A673 (cell line): Measurements from ENCODE around the gene PLCL1.

Experiments
- EZH2 ChIP-seq: fragments of 200-600 bp; sonication (generic); IDR thresholded peaks from 2 replicates; pipeline ENCODE4 v1.6.1; 2017; ENCODE audit warnings: borderline replicate concordance, low read depth, mild to moderate bottlenecking, mixed read lengths, antibody characterized with exemption, low read length; ENCODE audit not compliant: poor library complexity, severe bottlenecking
- TF ChIP-seq, protein P1 (sequence below): fragments of 300-800, 200-600 bp; sonication (generic); conservative IDR thresholded peaks from 2 replicates; pipeline ENCODE4 v1.5.1; 2017; ENCODE audit warnings: low read depth, mild to moderate bottlenecking, antibody characterized with exemption, low read length, moderate library complexity, mixed read lengths

DNA sequence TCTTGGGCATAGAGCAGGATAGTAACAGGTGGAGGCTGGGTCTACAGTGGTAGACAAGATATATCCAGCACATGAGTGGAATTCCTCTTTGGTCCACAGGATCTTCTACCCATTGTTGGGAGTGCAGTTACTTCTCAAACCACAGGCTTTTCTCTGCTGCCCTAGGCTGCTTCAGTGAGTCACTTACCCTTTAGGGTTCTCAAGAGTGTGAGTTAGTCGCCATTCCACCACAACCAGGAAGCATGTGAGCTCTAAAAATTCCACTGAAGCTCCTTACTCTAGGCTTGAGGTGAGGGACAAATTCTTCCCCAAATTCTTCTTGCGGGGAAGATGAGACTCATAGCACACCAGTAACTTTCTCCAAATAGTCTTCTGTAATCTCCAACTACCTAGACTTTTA is 189.4 kb downstream of the PLCL1 start:
- TF ChIP-seq, protein P1, sequence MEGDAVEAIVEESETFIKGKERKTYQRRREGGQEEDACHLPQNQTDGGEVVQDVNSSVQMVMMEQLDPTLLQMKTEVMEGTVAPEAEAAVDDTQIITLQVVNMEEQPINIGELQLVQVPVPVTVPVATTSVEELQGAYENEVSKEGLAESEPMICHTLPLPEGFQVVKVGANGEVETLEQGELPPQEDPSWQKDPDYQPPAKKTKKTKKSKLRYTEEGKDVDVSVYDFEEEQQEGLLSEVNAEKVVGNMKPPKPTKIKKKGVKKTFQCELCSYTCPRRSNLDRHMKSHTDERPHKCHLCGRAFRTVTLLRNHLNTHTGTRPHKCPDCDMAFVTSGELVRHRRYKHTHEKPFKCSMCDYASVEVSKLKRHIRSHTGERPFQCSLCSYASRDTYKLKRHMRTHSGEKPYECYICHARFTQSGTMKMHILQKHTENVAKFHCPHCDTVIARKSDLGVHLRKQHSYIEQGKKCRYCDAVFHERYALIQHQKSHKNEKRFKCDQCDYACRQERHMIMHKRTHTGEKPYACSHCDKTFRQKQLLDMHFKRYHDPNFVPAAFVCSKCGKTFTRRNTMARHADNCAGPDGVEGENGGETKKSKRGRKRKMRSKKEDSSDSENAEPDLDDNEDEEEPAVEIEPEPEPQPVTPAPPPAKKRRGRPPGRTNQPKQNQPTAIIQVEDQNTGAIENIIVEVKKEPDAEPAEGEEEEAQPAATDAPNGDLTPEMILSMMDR: no peak
- TF ChIP-seq EZH2: no peak
